HG03159 (cell line): ENCODE data around the gene UPK1B.

ENCODE experiments used
- ATAC-seq: cut with Tn5 transposase; IDR thresholded peaks from one replicate; pipeline ENCODE4 v1.9.1; 2021; ENCODE audit warnings: mild to moderate bottlenecking, moderate library complexity; ENCODE audit not compliant: unreplicated experiment

UPK1B gene

DNA sequence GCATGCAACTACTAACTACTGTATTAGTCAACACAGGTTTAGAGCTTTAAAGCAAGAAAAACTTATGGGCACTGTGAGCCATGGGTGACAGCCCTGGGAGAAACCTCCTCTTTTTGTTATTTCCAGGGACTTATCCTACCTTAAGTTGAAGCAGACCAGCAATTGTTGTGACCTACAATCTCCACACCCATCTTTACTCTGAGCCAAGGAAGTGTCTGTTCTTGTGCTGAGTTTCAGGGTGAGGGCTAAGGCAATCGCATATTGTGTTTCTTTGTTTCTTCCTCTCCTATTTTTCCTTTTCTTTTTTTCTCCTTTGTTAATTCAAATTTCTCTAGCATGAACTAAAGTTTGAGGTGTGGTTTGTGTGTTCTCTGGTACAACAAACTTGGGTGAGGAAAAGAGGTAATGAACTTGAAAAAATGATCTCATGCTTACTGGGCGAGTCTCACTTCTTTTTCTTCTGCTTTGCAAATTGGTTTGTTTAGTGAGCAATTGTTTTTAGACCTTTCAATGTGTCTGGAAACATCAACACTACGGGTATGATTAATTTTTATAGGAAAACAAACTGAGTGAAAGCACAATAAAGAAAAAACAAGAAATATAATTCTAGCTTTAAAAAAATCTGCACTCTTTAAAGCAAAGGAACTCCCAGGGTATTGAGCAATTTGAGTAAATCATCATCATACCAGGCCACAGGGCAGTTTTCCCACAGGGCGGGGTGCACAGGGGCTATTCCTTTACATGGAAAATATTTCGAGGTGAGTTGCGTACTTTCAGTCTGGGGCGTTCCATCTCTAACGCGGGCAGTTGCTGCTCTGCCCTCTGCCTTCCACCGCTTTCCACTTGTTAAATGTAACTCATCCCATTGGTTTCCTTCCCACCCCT lies 2.7 kb downstream of the UPK1B start:
- ATAC-seq: no peak

DNA sequence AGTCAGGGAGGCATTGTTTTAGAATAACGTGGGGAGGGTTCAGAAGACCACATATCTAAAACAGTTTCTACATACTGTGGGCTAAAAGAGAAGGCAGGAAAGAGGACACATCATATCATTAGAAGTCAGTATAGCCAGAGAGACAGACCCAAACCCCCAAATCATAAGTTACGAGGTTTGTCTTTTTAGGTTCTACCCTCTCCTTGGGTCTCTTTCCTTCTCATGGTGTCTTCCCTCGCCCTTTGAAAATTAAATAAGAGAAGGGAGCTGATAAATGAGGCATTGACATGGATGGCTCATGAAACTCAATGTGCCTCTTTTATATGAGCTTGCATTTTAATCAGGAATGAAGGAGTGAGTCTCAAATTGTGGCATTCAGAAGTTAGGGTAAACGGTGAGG lies 3.4 kb downstream of the UPK1B start:
- no peak for ATAC-seq

DNA sequence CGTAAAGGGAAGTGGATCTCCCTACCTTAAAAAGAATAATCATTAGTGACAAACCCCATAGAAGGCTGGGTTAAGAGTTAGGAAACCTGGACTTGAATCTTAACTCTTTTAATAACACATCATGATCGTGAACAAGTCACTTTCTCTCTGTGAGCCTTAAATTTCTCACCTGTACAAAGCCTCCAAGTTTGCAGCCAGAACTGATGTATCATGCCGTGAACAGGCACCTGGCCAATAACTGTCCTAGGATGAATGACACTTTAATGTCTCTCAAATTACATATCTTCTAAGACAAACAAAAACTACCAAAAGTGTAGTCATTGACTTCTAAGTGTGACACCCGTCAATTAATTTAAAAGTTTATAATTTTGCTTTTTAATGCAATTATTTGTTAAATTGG lies 3.9 kb downstream of the UPK1B start:
- ATAC-seq: no peak

DNA sequence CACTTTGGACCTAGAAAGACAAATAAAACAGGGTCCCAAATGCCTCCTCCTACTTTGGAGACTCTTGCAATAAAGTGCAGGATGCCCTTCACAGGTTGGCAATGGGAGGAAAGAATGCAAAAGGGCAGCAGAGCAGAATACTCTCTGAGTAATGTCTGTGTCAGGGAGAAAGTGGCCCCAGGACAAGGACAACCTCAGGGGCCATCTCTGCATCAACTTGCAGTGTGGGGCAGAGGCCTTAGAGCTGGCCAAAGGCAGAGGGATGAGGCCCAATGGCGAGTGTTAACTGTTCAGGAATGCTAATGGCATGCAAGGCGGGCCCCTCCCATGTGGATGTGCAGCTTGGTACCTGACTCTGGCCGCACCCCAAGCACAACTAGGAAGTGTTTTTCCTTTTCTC lies 8.4 kb downstream of the UPK1B start:
- ATAC-seq: no peak

DNA sequence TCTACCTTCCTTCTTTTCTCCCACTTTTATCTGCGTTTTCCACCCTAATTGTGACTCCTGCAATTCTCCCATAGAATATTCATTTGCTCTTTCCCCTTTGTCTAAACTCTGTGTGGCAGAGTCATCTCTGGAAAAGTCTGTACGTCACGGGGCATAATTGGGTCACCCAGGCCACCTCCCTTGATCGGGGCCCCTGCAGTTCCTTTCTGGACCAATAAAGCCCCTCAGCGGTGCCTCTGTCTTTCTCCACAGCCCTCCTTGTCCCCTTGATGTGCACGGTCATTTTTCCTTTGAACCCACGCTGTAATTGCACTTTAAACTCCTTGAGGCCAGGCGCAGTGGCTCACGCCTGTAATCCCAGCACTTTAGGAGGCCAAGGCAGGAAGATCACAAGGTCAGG lies 10.7 kb downstream of the UPK1B start:
- ATAC-seq: no peak

DNA sequence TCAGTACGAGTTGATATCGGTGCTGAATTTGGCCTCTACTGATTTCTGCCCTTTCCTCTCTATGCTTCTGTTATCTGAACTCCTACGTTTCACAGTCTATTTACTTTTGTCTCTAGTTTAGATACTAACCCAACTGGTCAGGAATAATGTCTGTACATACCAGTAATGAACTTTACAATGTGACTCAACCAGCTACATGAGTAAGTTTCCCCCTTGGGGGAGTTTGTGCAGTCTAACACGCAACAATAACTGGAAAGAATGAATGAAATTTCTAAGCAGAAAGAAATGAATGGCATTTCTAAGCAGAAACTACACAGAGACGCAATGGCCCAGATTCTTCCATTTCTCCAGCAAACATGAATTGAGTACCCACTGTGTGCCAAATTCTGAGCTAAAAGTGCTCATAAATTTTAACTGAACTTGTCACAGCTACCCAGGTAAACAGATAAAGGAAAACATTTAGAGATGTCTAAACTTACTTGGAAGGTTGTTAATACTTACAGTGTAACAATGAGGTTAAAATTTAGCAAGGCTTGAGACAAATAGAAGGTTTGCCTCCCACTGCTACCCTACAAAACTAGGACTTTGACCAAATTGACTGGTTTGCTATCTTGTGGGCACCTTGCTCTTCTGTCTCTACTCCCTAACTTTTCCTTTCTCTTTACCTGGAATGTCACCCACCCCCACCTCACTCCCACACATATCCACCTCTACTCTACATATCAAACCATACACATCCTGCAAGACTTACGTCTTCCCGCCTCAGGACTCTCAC lies 11.6 kb downstream of the UPK1B start:
- ATAC-seq: no peak

DNA sequence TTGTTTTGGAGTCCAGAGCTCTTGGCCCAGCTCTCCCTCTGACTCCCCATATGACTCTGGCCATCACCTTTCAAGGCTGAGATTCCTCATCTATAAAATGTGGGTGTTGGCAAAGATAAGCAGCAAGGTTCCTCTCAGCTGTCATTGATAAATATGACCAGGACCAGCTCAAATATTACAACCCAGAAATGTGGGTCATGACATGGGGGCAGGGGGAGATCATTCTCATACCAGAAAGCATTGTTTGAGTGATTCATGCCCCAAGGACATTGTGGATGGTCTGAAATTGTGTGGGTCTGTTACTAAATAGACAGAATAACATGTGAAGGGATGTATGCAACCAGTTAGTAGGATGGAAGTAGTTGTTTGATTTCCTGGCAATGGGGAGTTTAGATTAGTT lies 13.9 kb downstream of the UPK1B start:
- ATAC-seq: no peak

DNA sequence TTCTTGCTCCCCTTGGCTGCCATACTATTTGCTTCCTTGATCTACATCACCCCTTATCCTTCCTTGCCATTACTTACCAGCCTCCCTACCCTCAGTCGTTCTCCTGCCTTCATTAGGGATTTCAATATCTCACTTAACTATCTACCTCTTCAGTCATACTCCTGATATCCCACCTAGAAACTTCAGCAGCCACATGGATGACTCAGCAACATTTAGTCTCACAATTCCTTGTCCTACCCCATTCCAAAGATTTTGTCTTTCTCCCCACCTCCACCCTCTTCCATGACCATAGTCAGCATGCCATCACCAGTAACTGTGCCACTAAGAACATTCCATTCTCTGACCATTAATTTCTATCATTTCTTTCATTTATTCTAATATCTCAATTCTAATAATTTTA lies 18.4 kb downstream of the UPK1B start:
- no peak for ATAC-seq

DNA sequence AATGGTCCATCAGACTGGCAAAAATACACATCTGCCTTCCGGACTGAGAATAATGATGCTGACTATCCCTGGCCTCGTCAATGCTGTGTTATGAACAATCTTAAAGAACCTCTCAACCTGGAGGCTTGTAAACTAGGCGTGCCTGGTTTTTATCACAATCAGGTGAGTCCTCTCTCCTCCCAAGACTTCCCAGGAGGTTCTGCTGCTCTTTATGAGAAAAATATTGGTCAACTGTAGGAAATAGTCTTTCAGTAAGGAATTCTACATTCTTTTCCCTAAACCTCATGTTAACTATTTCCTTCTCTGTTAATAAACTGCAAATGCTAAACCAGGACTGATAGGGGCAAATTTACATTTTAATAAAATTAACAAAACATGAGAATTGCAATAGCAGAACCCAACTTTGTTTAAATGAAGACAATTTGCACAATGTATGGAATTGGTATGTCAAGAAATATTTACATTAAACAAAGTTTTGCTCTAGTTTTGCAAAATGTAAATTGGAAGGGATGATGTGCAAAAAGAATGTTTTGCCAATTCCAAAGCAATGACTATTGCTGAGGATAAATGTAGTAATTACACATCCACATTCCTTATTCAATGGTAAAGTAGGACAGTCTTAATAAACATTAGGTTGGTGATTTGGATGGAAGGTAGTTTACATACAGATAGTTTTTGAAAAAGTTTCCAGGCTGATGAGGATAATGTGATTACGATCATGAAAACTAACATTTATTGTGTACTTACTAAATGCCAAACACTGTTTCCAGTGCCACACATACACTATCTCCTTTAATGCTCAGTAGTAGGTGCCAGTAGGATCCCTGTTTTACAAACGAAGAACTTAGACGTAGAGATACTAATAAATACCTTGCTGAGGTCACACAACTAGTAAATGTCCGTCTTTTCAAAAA lies 21.1 kb downstream of the UPK1B start:
- ATAC-seq: no peak

DNA sequence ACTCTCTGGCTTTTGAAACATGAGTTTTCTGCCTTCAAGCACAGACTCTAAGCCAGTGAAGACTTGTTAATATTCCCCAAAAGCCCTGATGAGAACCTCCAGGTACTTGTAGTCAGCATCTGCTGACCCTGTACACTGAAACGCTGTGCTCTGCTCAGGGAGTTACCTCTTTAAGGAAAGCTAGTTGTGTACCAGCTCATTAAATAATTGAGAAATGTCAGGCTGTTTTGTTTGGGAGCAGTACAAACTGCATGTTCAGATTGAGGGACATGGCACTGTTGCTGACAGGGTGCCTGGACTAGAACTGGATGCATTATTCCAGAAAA lies 21.7 kb downstream of the UPK1B start:
- no peak for ATAC-seq

DNA sequence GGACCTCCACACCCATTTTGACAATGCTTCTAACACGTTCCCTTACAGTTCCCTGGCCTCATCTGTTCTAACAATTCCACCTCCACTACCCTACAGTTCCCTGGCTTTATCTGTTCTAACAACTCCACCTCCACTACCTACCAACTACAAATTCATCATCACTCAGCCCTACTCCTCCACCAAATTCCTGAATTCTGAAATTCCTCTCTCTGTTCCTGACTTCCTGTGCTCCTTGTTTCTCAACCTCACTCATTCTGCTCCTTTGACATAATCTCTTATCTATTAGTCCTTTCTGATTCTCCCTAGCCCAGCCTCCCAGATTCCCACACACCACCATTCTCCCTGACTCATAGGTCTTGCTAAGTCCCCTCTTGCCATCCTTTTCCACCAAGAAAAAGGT lies 22.5 kb downstream of the UPK1B start:
- no peak for ATAC-seq

DNA sequence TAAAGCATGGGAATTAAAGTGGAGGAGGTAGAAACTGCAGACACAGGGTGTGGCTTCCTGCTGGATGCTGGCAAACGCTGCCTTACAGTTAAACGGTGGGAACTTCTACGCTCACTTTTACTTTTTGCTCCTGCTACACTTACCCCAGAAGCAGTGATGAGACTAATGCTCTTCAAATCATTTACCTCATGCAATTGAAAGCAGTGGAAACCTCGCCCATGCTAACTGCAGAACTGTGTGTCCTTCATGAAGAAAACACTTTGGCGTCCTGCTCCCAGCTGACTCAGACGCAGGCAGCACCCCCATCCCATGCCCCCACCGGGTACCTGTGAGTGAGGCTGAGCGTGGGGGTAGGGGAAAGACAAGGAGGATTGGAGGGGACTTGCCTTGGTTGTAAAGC lies 31.8 kb downstream of the UPK1B start:
- no peak for ATAC-seq

DNA sequence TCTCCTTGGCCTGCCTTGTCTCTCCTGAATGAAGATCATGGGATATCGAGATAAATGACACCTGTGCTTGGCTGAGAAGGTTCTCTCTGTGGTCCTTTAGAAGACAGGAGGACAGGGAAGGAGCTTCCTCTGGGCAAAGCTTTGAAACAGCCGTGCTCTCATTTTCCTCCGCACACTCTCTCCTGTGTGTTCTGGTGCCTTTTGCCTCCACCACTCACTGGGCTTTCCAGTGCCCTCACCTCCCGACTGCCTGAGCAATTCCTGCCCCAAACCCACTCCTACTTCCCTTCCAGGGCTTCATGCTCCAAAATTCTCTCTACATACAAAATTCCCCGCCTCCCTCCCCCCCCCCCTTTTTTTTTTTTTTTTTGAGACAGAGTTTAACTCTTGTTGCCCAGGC lies 32.3 kb downstream of the UPK1B start:
- no peak for ATAC-seq

DNA sequence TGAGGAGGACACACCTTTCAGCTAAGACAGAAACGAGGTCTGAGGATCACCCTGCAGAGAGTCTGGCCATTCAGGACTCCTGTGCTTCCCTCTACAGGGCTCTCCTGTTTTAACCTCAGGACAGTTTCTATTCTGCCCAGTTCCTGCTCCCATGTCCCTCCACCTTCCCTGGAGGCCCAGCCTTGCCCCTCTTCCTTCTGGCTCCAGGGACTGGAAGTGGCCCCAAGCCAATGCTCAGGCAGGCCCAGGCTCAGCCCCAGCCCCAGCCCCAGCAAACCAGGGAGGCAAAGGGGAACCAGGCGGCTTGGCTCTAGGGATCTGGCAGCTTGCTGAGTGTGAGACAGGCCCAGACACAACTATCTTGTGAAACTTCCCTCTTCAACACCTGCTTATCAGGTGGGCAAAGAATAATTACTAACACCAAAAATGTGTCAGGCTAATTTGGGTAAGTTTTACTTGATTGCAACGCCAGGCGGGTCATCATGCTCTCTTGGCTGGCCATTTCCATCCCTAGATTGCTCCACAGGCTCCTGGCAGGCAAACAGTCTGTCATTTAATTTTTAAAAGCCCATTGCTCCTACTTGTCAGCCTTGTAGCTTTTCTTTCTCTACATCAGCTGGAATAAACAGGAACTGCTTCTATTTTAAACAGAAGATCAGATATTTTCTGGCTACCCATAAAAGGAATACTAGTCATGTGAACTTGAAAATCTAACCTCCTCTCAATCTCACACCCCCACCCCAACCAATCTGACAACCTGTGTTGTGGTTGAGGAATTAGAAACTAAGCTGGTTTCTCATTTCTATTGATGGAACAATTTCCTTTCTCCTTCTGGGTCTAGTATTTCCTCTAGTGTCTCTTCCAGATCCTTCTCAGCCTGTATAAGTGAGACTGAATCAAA lies 33.5 kb downstream of the UPK1B start:
- ATAC-seq: no peak

DNA sequence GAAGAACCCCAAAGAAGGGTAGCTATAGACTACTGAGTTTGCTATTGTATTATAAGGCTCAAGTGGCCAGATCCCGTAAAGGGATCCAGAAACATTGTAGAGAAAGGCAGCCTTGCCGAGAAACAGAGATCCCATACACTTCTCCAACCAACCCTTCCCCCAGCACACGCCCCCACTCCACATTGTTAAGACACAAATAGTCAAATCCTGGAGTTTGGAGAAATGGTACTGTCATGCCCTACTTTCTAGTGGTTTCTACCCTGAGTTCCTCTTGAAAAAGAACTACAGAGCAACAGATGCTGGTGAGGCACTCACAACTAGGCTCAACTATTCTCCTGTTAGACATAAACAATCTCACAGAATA lies 34.1 kb downstream of the UPK1B start:
- ATAC-seq: no peak

DNA sequence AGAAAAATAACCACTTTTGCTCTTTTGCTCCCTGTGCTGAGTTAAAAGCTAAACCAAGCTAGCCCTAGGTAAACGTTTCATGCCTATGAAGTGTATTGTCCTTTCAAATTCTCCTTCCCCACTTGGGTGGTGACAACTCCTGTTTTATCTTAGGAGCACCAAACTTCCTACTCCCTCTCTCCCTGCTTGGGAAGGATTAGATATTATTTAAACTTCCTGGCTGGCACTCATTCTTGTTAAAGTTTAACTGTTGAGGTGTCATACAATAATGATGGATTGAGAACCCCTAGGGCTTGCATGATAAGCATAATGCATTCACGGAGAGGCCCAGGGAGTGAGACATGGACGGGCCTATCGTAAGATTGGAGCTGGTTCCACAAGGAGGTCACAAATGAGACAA lies 37.8 kb downstream of the UPK1B start:
- ATAC-seq: no peak

DNA sequence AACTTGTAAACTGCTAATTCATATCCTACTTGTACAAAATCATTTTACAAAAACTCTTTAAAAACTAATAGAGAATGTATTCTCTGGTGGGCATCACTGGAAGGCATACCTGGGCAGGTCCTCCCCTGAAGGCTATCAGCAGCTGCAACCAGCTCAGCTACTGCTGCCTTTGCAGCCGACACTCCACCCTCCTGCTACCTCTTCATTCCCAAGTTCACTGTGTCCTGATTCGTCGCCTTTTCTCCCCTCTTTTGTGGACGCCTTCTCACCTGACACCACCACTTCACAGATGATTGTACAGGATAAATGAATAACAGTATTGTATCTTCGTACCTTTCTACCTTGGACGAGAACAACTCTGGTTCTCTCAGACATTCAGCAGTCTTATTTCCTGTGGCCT lies 38.4 kb downstream of the UPK1B start:
- ATAC-seq: no peak

DNA sequence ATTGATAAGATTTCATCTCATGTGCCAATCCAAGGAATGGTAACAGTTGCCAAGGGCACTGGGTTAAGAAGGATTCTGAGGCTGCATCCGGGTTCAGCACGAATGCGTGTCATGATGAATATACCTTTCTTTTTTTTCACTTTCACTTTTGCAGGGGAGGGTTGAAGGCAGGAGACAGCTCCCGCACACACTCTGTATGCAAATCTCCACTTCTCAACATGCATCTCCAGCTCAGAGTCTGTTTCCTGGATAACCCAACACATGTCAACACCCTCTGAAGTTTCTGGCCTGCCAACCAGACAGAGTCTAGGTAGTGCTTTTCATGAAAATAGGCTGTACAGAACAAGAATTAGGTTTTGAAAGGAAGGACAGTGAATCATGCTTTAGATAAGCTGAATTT lies 45.7 kb downstream of the UPK1B start:
- ATAC-seq: no peak

DNA sequence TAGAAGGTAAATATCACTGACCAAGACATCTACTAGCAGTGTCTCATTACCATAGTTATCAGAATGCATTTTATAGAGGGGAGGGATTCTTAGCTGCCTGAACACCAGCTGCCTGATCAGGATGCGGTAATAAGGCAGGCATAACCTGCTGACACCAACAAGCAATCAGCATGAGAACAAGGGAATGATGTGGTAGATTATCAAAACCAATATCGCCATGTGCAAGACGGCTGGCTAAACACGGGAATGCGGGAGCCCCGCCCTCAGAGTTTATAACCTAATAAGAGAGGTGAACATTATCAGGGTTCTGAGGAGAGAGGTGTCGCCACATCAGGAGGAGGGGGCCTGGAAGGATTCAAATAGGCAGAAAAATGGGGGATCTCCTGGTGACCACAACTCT lies 46.8 kb downstream of the UPK1B start:
- ATAC-seq: no peak

DNA sequence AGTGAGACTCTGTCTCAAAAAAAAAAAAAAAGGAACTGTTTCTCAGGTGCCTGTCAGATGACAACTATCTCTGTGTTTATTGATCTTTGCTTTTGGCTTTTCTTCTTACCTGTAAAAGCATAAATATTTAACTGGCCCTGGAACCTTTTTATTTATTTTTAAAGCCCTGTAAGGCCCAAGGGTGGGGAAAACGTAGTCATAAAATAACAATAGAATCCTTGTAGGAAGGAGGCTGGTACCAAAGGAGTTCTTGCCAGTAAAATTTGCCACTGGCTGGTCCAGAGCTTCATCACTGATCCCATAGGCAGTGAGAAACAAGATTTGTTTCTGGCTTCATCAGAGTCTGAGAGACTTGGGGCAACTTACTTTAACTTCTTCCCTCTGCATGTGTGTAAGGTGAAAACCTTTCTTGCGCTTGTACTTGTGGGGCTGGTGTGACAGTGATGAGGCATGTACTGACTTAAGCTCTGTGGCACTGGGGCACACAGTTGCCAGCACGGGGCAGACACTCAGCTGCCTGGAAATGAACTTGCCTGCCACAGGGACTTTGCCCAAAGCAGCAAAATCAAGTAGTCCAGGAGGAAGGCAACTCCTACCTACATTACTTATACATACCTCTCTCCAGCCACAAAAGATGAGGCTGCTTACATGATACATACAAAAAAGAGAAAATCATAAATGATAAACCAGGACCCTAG lies 47.7 kb downstream of the UPK1B start:
- no peak for ATAC-seq
